Measurements from ENCODE around the gene FBXO8. TPM values are rescaled to one million over a fixed set of nuclear protein-coding genes. Genes with fewer than 3 reads are reported as not detected.
"Not testable (repeated sequence)": the region's sequence is repeated elsewhere in the genome, so short reads cannot be mapped to it uniquely, and the experiment has no call there.

The FBXO8 gene
- total RNA-seq, 1 donor from 2014 or later: 28.4 TPM

- no peak overlapping the region for H3K9ac ChIP-seq
- no peaks in the 10 kb centered on the region for H3K79me2 ChIP-seq (ENCODE audit: low read depth)
- no peak for DNase-seq (ENCODE audit: low spot score)
- no peaks in the 10 kb centered on the region for H3K27me3 Mint-ChIP-seq (ENCODE audit: insufficient read depth, low read depth)
- no peaks in the 10 kb centered on the region for H3K27me3 ChIP-seq
- no peaks in the 10 kb centered on the region for H3K9me3 ChIP-seq (ENCODE audit: low read depth)
- no peaks in the 10 kb centered on the region for H4K20me1 ChIP-seq (ENCODE audit: low read depth)
- H3K36me3 ChIP-seq: peaks cover 15% of the 10 kb centered on the region
- no peak overlapping the region for H3K4me2 ChIP-seq
- H2AFZ ChIP-seq (replicated peaks): no peak overlapping the region
- H3K4me1 Mint-ChIP-seq: no peaks in the 10 kb centered on the region
- no peak overlapping the region for H3K4me3 ChIP-seq
- H3K4me3 Mint-ChIP-seq: no peak overlapping the region
- H3F3A ChIP-seq (ENCODE audit: low read depth): no peaks in the 10 kb centered on the region
- no peaks in the 10 kb centered on the region for H3K9me3 Mint-ChIP-seq
- TF ChIP-seq CTCF (IDR thresholded peaks at IDR 0.05) (no peak), EZH2phosphoT487 (IDR thresholded peaks at IDR 0.05) (no peak)
- no peaks in the 10 kb centered on the region for H3K4me1 ChIP-seq
- H3K27ac ChIP-seq: no peak overlapping the region
- H3K27ac Mint-ChIP-seq: no peak overlapping the region
- peaks cover 16% of the 10 kb centered on the region for H3K36me3 Mint-ChIP-seq
Observed at GRCh38 chr4:174307694-174308093, 24.2 kb upstream of the FBXO8 start.

- Histone ChIP-seq H3K36me3 (peaks cover 9% of the 10 kb centered on the region), H3K27me3 (no peaks in the 10 kb centered on the region), H3K9me3 (ENCODE audit: low read depth) (no peaks in the 10 kb centered on the region), H3K4me2 (no peak overlapping the region), H4K20me1 (ENCODE audit: low read depth) (no peaks in the 10 kb centered on the region), H3K27ac (no peak overlapping the region), H3K4me1 (no peaks in the 10 kb centered on the region), H3K4me3 (no peak overlapping the region), H3K9ac (no peak overlapping the region), H2AFZ (replicated peaks) (no peak overlapping the region), H3F3A (ENCODE audit: low read depth) (no peaks in the 10 kb centered on the region), H3K79me2 (ENCODE audit: low read depth) (no peaks in the 10 kb centered on the region)
- Mint-ChIP-seq H3K27me3 (ENCODE audit: insufficient read depth, low read depth) (no peaks in the 10 kb centered on the region), H3K36me3 (peaks cover 13% of the 10 kb centered on the region), H3K9me3 (no peaks in the 10 kb centered on the region), H3K4me1 (no peaks in the 10 kb centered on the region), H3K4me3 (no peak overlapping the region), H3K27ac (no peak overlapping the region)
- TF ChIP-seq EZH2 (IDR thresholded peaks at IDR 0.05): no peak
- TF ChIP-seq EZH2phosphoT487 (IDR thresholded peaks at IDR 0.05): no peak
- no peak for TF ChIP-seq CTCF (IDR thresholded peaks at IDR 0.05)
- DNase-seq (ENCODE audit: low spot score): no peak
Observed at GRCh38 chr4:174305961-174306360, 22.5 kb upstream of the FBXO8 start.

- Mint-ChIP-seq H3K27me3 (ENCODE audit: insufficient read depth, low read depth) (no peaks in the 10 kb centered on the region), H3K4me3 (no peak overlapping the region), H3K27ac (no peak overlapping the region), H3K9me3 (no peaks in the 10 kb centered on the region), H3K4me1 (no peaks in the 10 kb centered on the region), H3K36me3 (peaks cover 17% of the 10 kb centered on the region)
- Histone ChIP-seq H3K79me2 (ENCODE audit: low read depth) (no peaks in the 10 kb centered on the region), H3K4me3 (no peak overlapping the region), H3K27ac (no peak overlapping the region), H3K36me3 (peaks cover 9% of the 10 kb centered on the region), H2AFZ (replicated peaks) (no peak overlapping the region), H4K20me1 (ENCODE audit: low read depth) (no peaks in the 10 kb centered on the region), H3F3A (ENCODE audit: low read depth) (no peaks in the 10 kb centered on the region), H3K4me1 (no peaks in the 10 kb centered on the region), H3K27me3 (no peaks in the 10 kb centered on the region), H3K4me2 (no peak overlapping the region), H3K9me3 (ENCODE audit: low read depth) (no peaks in the 10 kb centered on the region), H3K9ac (no peak overlapping the region)
- TF ChIP-seq EZH2 (IDR thresholded peaks at IDR 0.05): no peak
- DNase-seq (ENCODE audit: low spot score): no peak
Observed at GRCh38 chr4:174304664-174305063, 21.2 kb upstream of the FBXO8 start.

- Histone ChIP-seq H3K4me3 (no peak overlapping the region), H3K4me2 (no peak overlapping the region), H3K79me2 (ENCODE audit: low read depth) (no peaks in the 10 kb centered on the region), H3F3A (ENCODE audit: low read depth) (no peaks in the 10 kb centered on the region), H3K36me3 (peaks cover 9% of the 10 kb centered on the region), H3K9ac (no peak overlapping the region), H3K27me3 (no peaks in the 10 kb centered on the region), H3K9me3 (ENCODE audit: low read depth) (no peaks in the 10 kb centered on the region), H2AFZ (replicated peaks) (no peak overlapping the region), H3K4me1 (no peaks in the 10 kb centered on the region), H3K27ac (no peak overlapping the region), H4K20me1 (ENCODE audit: low read depth) (no peaks in the 10 kb centered on the region)
- TF ChIP-seq EZH2phosphoT487 (IDR thresholded peaks at IDR 0.05) (no peak), EZH2 (IDR thresholded peaks at IDR 0.05) (no peak), CTCF (IDR thresholded peaks at IDR 0.05) (no peak)
- Mint-ChIP-seq H3K36me3 (peaks cover 17% of the 10 kb centered on the region), H3K27ac (no peak overlapping the region), H3K4me1 (no peaks in the 10 kb centered on the region), H3K27me3 (ENCODE audit: insufficient read depth, low read depth) (no peaks in the 10 kb centered on the region), H3K9me3 (no peaks in the 10 kb centered on the region), H3K4me3 (no peak overlapping the region)
- no peak for DNase-seq (ENCODE audit: low spot score)
Observed at GRCh38 chr4:174303687-174304086, 20.2 kb upstream of the FBXO8 start.

GRCh38 chr4:174295142-174295541, 11.7 kb upstream of the FBXO8 start:
- H3K9me3 Mint-ChIP-seq: peaks cover 44% of the 10 kb centered on the region
- not testable (repeated sequence) for H3K4me2 ChIP-seq; H3K9ac ChIP-seq; H3K27ac ChIP-seq; DNase-seq (ENCODE audit: low spot score); H3K4me1 Mint-ChIP-seq; H3K27ac Mint-ChIP-seq; H3K27me3 Mint-ChIP-seq (ENCODE audit: insufficient read depth, low read depth); H3F3A ChIP-seq (ENCODE audit: low read depth); H3K4me3 Mint-ChIP-seq; H2AFZ ChIP-seq (replicated peaks); H3K27me3 ChIP-seq; H3K9me3 ChIP-seq (ENCODE audit: low read depth); H3K4me1 ChIP-seq; H4K20me1 ChIP-seq (ENCODE audit: low read depth); H3K4me3 ChIP-seq
- H3K36me3 Mint-ChIP-seq: peaks cover 41% of the 10 kb centered on the region
- Histone ChIP-seq H3K79me2 (ENCODE audit: low read depth) (peaks cover 57% of the 10 kb centered on the region), H3K36me3 (peaks cover 20% of the 10 kb centered on the region)

- not testable (repeated sequence) for H3K4me3 Mint-ChIP-seq; H3K27me3 ChIP-seq; H3F3A ChIP-seq (ENCODE audit: low read depth); H4K20me1 ChIP-seq (ENCODE audit: low read depth); H3K27me3 Mint-ChIP-seq (ENCODE audit: insufficient read depth, low read depth); H3K4me1 ChIP-seq; H3K27ac Mint-ChIP-seq; H2AFZ ChIP-seq (replicated peaks); H3K27ac ChIP-seq; DNase-seq (ENCODE audit: low spot score); H3K4me3 ChIP-seq; H3K9ac ChIP-seq; H3K9me3 ChIP-seq (ENCODE audit: low read depth); H3K4me2 ChIP-seq; H3K4me1 Mint-ChIP-seq
- peaks cover 62% of the 10 kb centered on the region for H3K79me2 ChIP-seq (ENCODE audit: low read depth)
- peaks cover 46% of the 10 kb centered on the region for H3K9me3 Mint-ChIP-seq
- H3K36me3 ChIP-seq: peaks cover 20% of the 10 kb centered on the region
- H3K36me3 Mint-ChIP-seq: peaks cover 42% of the 10 kb centered on the region
Observed at GRCh38 chr4:174294641-174295040, 11.2 kb upstream of the FBXO8 start.
